ENCODE data around the gene MEN1.

Gene MEN1

GRCh38 chr11:64787526-64788320, 22.6 kb downstream of the MEN1 start:
- TF ChIP-seq ZFP3 (CRISPR knock-in tag; IDR thresholded peaks at IDR 0.05) (no peak), GLIS3 (CRISPR knock-in tag; IDR thresholded peaks at IDR 0.05) (no peak), TCF4 (CRISPR knock-in tag; IDR thresholded peaks at IDR 0.05; ENCODE audit: borderline replicate concordance) (no peak), ESRRG (CRISPR knock-in tag; IDR thresholded peaks at IDR 0.05) (no peak), CSDC2 (CRISPR knock-in tag; IDR thresholded peaks at IDR 0.05) (no peak), TSHZ2 (CRISPR knock-in tag; IDR thresholded peaks at IDR 0.05) (no peak), ZNF565 (CRISPR knock-in tag; conservative IDR thresholded peaks at IDR 0.05; ENCODE audit: low read depth) (no peak), CSRNP3 (CRISPR knock-in tag; IDR thresholded peaks at IDR 0.05) (no peak), SNAI2 (CRISPR knock-in tag; IDR thresholded peaks at IDR 0.05) (no peak), PATZ1 (CRISPR knock-in tag; IDR thresholded peaks at IDR 0.05; ENCODE audit: borderline replicate concordance) (no peak), BACH2 (CRISPR knock-in tag; IDR thresholded peaks at IDR 0.05; ENCODE audit: borderline replicate concordance) (no peak), ZC3H10 (CRISPR knock-in tag; IDR thresholded peaks at IDR 0.05) (no peak)
- peak; percentile 86 for ATAC-seq

GRCh38 chr11:64786308-64786707, 24.0 kb downstream of the MEN1 start:
- no peak for ATAC-seq
- TF ChIP-seq POU6F1 (CRISPR knock-in tag; IDR thresholded peaks at IDR 0.05; ENCODE audit: borderline replicate concordance, low read depth): no peak
- no peak for TF ChIP-seq ZC3H10 (CRISPR knock-in tag; IDR thresholded peaks at IDR 0.05)
- no peak for TF ChIP-seq RARB (CRISPR knock-in tag; IDR thresholded peaks at IDR 0.05)
- no peak for TF ChIP-seq ZNF565 (CRISPR knock-in tag; conservative IDR thresholded peaks at IDR 0.05; ENCODE audit: low read depth)
- TF ChIP-seq TCF4 (CRISPR knock-in tag; IDR thresholded peaks at IDR 0.05; ENCODE audit: borderline replicate concordance): no peak
- TF ChIP-seq BACH2 (CRISPR knock-in tag; IDR thresholded peaks at IDR 0.05; ENCODE audit: borderline replicate concordance): no peak
- no peak for TF ChIP-seq TOX (CRISPR knock-in tag; IDR thresholded peaks at IDR 0.05; ENCODE audit: borderline replicate concordance)
- no peak for TF ChIP-seq TSHZ2 (CRISPR knock-in tag; IDR thresholded peaks at IDR 0.05)
- TF ChIP-seq OSR1 (CRISPR knock-in tag; IDR thresholded peaks at IDR 0.05): no peak
- no peak for TF ChIP-seq ESRRG (CRISPR knock-in tag; IDR thresholded peaks at IDR 0.05)
- TF ChIP-seq ZFP3 (CRISPR knock-in tag; IDR thresholded peaks at IDR 0.05): no peak
- TF ChIP-seq CSRNP3 (CRISPR knock-in tag; IDR thresholded peaks at IDR 0.05): no peak
- no peak for TF ChIP-seq ZNF70 (CRISPR knock-in tag; IDR thresholded peaks at IDR 0.05)
- no peak for TF ChIP-seq ZFP30 (CRISPR knock-in tag; IDR thresholded peaks at IDR 0.05)
